Measurements from ENCODE around the gene OFD1.
A peak's percentile ranks its signal among the peaks of the same experiment; 100 is the strongest.

Gene OFD1, protein sequence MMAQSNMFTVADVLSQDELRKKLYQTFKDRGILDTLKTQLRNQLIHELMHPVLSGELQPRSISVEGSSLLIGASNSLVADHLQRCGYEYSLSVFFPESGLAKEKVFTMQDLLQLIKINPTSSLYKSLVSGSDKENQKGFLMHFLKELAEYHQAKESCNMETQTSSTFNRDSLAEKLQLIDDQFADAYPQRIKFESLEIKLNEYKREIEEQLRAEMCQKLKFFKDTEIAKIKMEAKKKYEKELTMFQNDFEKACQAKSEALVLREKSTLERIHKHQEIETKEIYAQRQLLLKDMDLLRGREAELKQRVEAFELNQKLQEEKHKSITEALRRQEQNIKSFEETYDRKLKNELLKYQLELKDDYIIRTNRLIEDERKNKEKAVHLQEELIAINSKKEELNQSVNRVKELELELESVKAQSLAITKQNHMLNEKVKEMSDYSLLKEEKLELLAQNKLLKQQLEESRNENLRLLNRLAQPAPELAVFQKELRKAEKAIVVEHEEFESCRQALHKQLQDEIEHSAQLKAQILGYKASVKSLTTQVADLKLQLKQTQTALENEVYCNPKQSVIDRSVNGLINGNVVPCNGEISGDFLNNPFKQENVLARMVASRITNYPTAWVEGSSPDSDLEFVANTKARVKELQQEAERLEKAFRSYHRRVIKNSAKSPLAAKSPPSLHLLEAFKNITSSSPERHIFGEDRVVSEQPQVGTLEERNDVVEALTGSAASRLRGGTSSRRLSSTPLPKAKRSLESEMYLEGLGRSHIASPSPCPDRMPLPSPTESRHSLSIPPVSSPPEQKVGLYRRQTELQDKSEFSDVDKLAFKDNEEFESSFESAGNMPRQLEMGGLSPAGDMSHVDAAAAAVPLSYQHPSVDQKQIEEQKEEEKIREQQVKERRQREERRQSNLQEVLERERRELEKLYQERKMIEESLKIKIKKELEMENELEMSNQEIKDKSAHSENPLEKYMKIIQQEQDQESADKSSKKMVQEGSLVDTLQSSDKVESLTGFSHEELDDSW

GRCh38 chrX:13734278-13735172, at the start of gene OFD1, which contains the start of gene TRAPPC2:
OFD1 (plus strand) TSS chrX:13734748; CDS start chrX:13735072, 324 bp downstream.
TRAPPC2 (minus strand) TSS chrX:13734620; CDS start chrX:13719963, 14,657 bp downstream.
- DNase-seq: peak; percentile 85

DNA sequence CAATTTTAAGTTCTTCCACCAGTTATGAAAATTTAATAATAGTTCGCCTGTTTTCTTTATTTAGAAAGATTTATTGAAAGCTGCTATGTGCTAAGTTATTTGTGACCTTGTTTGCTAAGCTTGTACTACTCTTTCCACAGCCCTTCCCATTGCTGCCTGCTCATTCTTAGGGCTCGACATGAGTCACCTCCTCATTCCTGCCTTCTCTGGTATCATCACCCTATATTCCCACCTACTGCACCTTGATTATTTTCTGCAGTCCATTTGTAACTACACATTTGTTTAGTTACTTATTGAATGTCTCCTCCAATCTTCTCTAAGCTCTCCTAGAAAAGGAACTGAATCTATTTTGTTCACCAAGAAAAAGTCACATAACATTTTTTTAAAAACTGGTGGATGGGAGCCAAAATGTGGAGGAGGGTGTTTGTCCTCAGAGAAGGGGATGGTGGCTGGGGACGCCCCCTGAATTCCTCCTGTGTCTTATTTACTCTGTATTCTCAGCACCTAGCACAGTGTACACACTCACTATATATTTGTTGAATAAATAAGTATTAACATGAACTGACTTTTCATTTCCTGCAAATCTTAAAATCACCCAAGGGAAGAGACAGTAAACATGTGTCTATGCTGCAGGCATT, 49.3 kb upstream of the OFD1 start:
- no peak for DNase-seq

GRCh38 chrX:13687203-13687602, 47.3 kb upstream of the OFD1 start:
- no peak for DNase-seq

DNA sequence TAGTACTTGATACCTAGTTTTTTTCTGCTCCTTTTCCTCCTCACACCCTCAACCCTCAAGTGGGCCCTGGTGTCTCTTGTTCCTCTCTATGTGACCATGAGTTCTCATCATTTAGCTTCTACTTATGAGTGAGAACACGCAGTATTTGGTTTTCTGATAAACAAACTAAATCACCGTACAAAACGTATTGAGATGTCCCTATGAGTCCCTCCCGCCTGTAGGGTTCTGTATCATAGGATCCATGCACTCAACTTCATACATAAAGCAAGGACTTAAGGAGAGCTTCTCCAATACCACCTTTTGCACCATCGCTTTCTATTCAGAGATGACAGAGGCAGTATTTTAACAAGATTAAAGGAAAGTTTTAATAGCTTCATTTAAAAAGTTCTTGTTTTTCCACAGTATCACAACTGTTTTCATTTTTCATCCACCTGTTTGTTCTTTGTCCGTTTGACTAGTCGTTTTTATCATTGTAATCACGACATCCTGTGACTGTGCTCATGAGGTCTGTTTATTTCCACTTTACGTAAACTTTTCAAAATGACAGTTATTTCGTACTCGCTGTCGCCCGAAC, 46.1 kb upstream of the OFD1 start:
- DNase-seq: no peak

- DNase-seq: peak; percentile 16
These were observed 45.4 kb upstream of the OFD1 start, which contains the start of gene RAB9A for GRCh38 chrX:13688958-13689740. RAB9A (plus strand) TSS chrX:13689128; CDS start chrX:13708747, 19,619 bp downstream.

DNA sequence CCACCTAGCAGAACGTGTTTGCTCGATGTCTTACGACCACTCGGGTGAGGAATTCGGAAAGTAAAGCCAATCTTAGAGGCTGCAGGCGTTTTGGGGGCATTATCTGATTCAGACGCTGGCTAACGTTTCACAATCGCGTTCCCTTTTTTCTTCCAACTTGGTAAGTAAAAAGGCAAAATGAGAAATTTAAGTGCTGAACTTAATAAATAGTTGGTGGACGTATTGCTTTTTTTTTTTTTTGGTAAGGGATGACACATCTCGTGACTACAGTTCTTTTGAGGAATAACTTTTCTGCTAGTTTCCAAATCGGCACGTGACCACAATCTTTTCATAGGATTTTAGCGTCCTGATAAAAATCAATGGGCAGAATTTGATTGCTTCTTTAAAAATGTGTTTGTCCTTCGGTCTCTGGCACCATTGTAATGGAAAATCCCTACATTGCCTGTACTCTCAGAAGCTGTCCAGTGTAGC, 44.8 kb upstream of the OFD1 start:
- DNase-seq: no peak

DNA sequence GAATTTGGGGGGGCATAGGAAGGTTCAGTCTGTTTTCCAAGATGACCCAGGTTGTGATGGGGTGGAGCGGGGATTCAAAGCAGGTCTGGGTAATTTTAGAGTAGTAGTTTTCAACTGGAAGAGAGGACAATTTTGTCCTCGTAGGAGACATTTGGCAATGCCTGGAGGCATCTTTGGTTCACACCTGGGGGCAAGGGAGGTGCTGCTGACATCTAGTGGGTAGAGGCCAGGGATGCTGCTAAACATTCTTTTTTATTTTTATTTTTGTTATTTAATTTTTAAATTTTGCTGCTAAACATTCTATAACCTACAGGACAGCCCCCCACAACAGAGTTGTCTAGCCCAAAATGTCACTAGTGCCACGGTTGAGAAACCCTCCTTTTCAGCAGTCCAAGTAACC, 43.7 kb upstream of the OFD1 start:
- DNase-seq: no peak

- no peak for DNase-seq
These were observed 42.6 kb upstream of the OFD1 start for GRCh38 chrX:13691841-13692371.

- no peak for DNase-seq
These were observed 41.7 kb upstream of the OFD1 start for GRCh38 chrX:13692771-13693231.

GRCh38 chrX:13693341-13693961, 41.1 kb upstream of the OFD1 start:
- no peak for DNase-seq

DNA sequence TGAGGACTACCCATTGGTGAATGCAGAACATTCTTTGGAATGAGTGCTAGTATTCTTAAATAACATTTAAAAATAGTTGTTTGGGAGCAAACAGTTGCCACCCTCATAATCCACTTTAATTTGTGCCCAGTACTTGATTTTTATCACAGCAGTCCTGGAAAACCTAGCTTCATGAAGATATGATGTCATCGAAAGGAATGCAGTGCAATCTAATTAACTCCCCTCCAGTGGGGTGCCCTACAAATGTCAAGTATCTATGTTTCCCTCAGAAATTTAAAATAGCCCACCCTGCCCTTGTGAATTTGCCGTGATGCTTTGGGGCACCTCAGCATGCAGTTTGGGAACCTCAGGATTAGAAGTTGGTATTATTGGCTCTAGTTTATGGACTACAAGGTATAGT, 40.2 kb upstream of the OFD1 start:
- no peak for DNase-seq

- DNase-seq: no peak
These were observed 39.6 kb upstream of the OFD1 start for GRCh38 chrX:13694983-13695382.

- DNase-seq: no peak
These were observed 38.9 kb upstream of the OFD1 start for GRCh38 chrX:13695601-13696115.

DNA sequence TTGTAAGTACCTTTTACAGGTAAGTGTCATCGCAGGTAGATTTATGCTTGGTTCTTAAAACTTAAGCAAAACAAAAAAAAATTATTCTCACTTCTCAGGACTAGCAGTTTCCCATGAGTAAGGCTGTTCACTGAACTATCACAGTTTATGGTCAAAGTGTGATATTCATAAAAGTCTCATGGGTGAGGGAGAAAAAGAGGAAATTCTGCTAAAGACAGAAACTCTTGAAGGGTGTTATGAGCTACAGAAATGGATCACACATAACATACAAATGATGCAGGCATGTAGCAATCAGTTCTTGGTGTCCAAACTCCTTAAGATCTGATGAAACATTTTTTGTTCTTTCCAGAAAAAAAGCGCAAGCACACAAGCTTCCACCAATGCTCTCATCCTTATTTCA, 37.1 kb upstream of the OFD1 start:
- DNase-seq: no peak

DNA sequence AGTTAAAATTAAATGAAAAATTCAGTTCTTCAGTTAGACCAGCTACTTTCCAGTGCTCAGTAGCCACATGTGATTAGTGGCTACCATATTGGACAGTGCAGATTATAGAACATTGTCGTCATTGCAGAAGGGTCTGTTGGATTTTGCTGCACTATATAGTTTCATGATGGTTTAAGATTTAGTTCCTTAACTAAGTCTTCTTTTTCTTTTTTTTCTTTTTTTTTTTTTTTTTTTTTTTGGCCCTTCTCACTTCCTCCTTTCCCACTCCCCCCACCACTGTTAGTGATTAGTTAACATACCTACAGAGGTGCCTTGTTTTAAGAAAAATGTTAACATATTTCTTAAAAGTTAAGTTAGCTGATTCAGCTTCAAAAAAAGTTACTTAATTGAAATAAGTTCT, 36.6 kb upstream of the OFD1 start:
- DNase-seq: no peak

DNA sequence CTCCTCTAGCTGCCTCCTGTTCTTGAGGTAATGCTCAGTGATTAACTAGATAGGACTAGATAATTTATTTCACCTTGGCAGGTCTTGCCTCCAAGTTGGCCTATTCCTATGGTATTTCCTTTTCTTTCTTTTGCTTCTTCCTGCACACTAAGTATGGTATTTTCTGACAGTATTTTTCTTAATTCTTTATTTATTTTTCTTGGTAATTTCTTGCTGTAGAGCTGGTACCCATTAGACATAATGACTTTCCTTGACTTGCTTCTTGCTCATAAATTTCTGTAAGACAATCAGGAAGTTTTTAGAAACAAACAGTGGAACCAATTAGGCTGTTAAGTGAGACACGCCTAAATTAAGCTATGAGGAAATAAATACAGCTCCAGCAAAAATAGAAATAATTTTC, 36.1 kb upstream of the OFD1 start:
- no peak for DNase-seq

DNA sequence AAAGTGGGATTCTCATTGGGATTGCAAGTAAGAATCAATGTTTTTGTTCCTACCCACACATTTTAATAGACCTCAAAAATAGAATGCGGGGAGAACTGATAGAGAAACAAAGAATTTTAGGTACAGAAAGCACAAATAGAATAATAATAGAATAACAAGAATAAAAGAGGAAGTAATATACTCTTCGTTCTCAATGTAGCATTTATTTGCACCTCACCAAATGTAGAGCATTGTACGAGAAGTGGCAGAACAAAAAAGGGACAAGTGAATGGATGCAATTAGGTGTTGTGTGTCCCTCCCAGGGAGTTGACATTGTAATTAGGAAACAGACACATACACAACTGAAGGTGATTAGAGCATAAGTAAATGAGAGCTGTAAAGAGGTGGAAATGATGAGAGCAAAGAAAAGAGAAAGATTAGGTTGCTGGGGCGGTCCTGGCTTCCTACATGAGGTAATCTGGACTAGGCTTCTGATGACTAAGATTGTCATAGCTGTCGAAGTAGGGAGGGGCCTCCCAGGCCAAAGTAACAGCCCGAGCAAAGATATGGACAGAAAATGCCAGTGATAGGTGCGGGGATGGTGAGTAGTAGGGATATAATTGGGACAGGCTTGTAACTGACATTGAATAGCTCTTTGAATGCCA, 35.2 kb upstream of the OFD1 start:
- DNase-seq: no peak

DNA sequence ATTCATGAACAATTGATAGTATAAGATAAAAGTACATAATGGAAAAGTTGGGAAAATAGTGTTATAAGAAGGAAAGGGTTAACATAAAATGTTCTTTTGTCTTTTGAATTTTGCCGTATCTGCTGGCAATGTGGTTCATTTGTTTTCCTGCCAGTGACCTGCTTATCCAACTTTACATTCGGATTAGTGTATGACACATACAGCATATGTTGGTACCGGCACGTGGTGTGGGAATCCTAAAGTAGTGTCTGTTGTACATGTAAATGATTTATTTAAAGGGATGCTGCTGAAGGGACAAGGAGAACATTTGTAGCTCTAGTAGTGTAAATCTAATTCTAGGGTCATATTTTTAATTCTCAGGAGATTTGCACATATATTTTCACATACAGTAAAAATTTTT, 34.2 kb upstream of the OFD1 start:
- no peak for DNase-seq
